Measurements from ENCODE around the gene PHF5A. TPM values are rescaled to one million over a fixed set of nuclear protein-coding genes. Genes with fewer than 3 reads are reported as not detected.
A peak's percentile ranks its signal among the peaks of the same experiment; 100 is the strongest.

Gene PHF5A
- total RNA-seq = 34.5 TPM

GRCh38 chr22:41468381-41469217 lies at the start of gene PHF5A, which contains the start of gene ACO2:
Gene PHF5A (minus strand): TSS chr22:41468692. CDS start chr22:41468653, 39 bp downstream.
Gene ACO2 (plus strand): TSS chr22:41469117. CDS start chr22:41469147, 30 bp downstream.
- peak; percentile 97 to 99 (median 98) for DNase-seq (ENCODE audit: low read depth in 2 of 3, low spot score in 2 of 3)

GRCh38 chr22:41518048-41518347 lies 49.5 kb upstream of the PHF5A start:
- DNase-seq (ENCODE audit: low read depth in 2 of 3, low spot score in 2 of 3) = no peak

- peak in 1 of 3 donors; percentile 28 for DNase-seq (ENCODE audit: low read depth in 2 of 3, low spot score in 2 of 3)
These were observed 48.9 kb upstream of the PHF5A start for GRCh38 chr22:41517172-41518047.

GRCh38 chr22:41516462-41516861 lies 48.0 kb upstream of the PHF5A start:
- no peak for DNase-seq (ENCODE audit: low read depth in 2 of 3, low spot score in 2 of 3)

- DNase-seq (ENCODE audit: low read depth in 2 of 3, low spot score in 2 of 3) = no peak
These were observed 44.9 kb upstream of the PHF5A start for GRCh38 chr22:41513391-41513790.

GRCh38 chr22:41512421-41513194 lies 44.1 kb upstream of the PHF5A start:
- DNase-seq (ENCODE audit: low read depth in 2 of 3, low spot score in 2 of 3) = no peak

GRCh38 chr22:41511521-41511968 lies 43.1 kb upstream of the PHF5A start:
- DNase-seq (ENCODE audit: low read depth in 2 of 3, low spot score in 2 of 3) = no peak

GRCh38 chr22:41508770-41509170 lies 40.3 kb upstream of the PHF5A start:
- DNase-seq (ENCODE audit: low read depth in 2 of 3, low spot score in 2 of 3) = no peak

GRCh38 chr22:41507330-41508063 lies 39.0 kb upstream of the PHF5A start:
- DNase-seq (ENCODE audit: low read depth in 2 of 3, low spot score in 2 of 3) = no peak

GRCh38 chr22:41505511-41506220 lies 37.2 kb upstream of the PHF5A start:
- no peak for DNase-seq (ENCODE audit: low read depth in 2 of 3, low spot score in 2 of 3)

- no peak for DNase-seq (ENCODE audit: low read depth in 2 of 3, low spot score in 2 of 3)
These were observed 36.3 kb upstream of the PHF5A start for GRCh38 chr22:41504816-41505215.

- DNase-seq (ENCODE audit: low read depth in 2 of 3, low spot score in 2 of 3) = no peak
These were observed 35.9 kb upstream of the PHF5A start for GRCh38 chr22:41504397-41504796.

GRCh38 chr22:41501209-41501608 lies 32.7 kb upstream of the PHF5A start:
- peak in 2 of 3 donors; percentile 22 to 28 for DNase-seq (ENCODE audit: low read depth in 2 of 3, low spot score in 2 of 3)

- no peak for DNase-seq (ENCODE audit: low read depth in 2 of 3, low spot score in 2 of 3)
These were observed 31.8 kb upstream of the PHF5A start for GRCh38 chr22:41500303-41500702.

GRCh38 chr22:41499624-41500280 lies 31.3 kb upstream of the PHF5A start:
- no peak for DNase-seq (ENCODE audit: low read depth in 2 of 3, low spot score in 2 of 3)

GRCh38 chr22:41498303-41498835 lies 29.9 kb upstream of the PHF5A start:
- DNase-seq (ENCODE audit: low read depth in 2 of 3, low spot score in 2 of 3) = no peak

- DNase-seq (ENCODE audit: low read depth in 2 of 3, low spot score in 2 of 3) = no peak
These were observed 23.0 kb upstream of the PHF5A start for GRCh38 chr22:41491374-41492100.

Measured in hematopoietic multipotent progenitor cell (in vitro differentiated cells).